ENCODE measurements around the gene EDAR. TPM values are rescaled to one million over a fixed set of nuclear protein-coding genes. Genes with fewer than 3 reads are reported as not detected.

The EDAR gene
- total and polyA plus RNA-seq, 8 donors: 0.93 to 1.1 TPM; not detected in 6

- H3K36me3 ChIP-seq: no peaks in the 10 kb centered on the region
- no peak for DNase-seq
- WGBS, 5 donors: 77 to 95% (median 82%) methylated on average over 4 to 5 of the region's 5 CpGs
- H3K4me3 ChIP-seq: no peak overlapping the region
- intact Hi-C loops (cut with DNase I; ENCODE audit: low total_unique reads): no loop called here
- H3K9me3 ChIP-seq: peaks cover 8 to 18% (median 14%) of the 10 kb centered on the region in 4 donors
- H3K27me3 ChIP-seq: peaks cover 0 to 4% (median 0%) of the 10 kb centered on the region in 3 donors
- no peak overlapping the region for H3K27ac ChIP-seq
- TF ChIP-seq POLR2A (IDR thresholded peaks at IDR 0.05) (no peak), CTCF (IDR thresholded peaks at IDR 0.05) (no peak), POLR2AphosphoS5 (IDR thresholded peaks at IDR 0.05) (no peak)
- no peaks in the 10 kb centered on the region for H3K4me1 ChIP-seq
Measured at GRCh38 chr2:108945969-108946368, 43.1 kb downstream of the EDAR start.

- Histone ChIP-seq H3K4me1 (no peaks in the 10 kb centered on the region), H3K9me3 (peaks cover 8 to 18% (median 14%) of the 10 kb centered on the region in 4 donors), H3K27ac (no peak overlapping the region), H3K27me3 (peaks cover 0 to 4% (median 0%) of the 10 kb centered on the region in 3 donors), H3K36me3 (no peaks in the 10 kb centered on the region), H3K4me3 (no peak overlapping the region)
- TF ChIP-seq POLR2AphosphoS5 (IDR thresholded peaks at IDR 0.05) (no peak), CTCF (IDR thresholded peaks at IDR 0.05) (no peak), POLR2A (IDR thresholded peaks at IDR 0.05) (no peak), EP300 (IDR thresholded peaks at IDR 0.05) (no peak)
- 69 to 84% (median 78%) methylated on average over 16 of the region's 16 CpGs for WGBS, 5 donors
- intact Hi-C loops (cut with DNase I; ENCODE audit: low total_unique reads): no loop called here
- DNase-seq: no peak
Measured at GRCh38 chr2:108944601-108945331, 44.3 kb downstream of the EDAR start.

- DNase-seq: no peak
- Histone ChIP-seq H3K4me3 (no peak overlapping the region), H3K27me3 (peaks cover 0 to 4% (median 0%) of the 10 kb centered on the region in 3 donors), H3K9me3 (peaks cover 8 to 18% (median 14%) of the 10 kb centered on the region in 4 donors), H3K4me1 (no peaks in the 10 kb centered on the region), H3K36me3 (no peaks in the 10 kb centered on the region), H3K27ac (no peak overlapping the region)
- intact Hi-C loops (cut with DNase I; ENCODE audit: low total_unique reads): no loop called here
- no peak for TF ChIP-seq POLR2A (IDR thresholded peaks at IDR 0.05)
- no peak for TF ChIP-seq EP300 (IDR thresholded peaks at IDR 0.05)
- TF ChIP-seq POLR2AphosphoS5 (IDR thresholded peaks at IDR 0.05): no peak
- WGBS, 5 donors: 28 to 63% (median 42%) methylated on average over 6 of the region's 6 CpGs
Measured at GRCh38 chr2:108943751-108944150, 45.3 kb downstream of the EDAR start.

GRCh38 chr2:108942888-108943287, 46.1 kb downstream of the EDAR start:
- Histone ChIP-seq H3K27ac (no peak overlapping the region), H3K4me3 (no peak overlapping the region), H3K4me1 (no peaks in the 10 kb centered on the region), H3K27me3 (peaks cover 0 to 4% (median 0%) of the 10 kb centered on the region in 3 donors), H3K36me3 (no peaks in the 10 kb centered on the region), H3K9me3 (peaks cover 8 to 17% (median 14%) of the 10 kb centered on the region in 4 donors)
- no peak for TF ChIP-seq POLR2A (IDR thresholded peaks at IDR 0.05)
- no peak for TF ChIP-seq CTCF (IDR thresholded peaks at IDR 0.05)
- TF ChIP-seq POLR2AphosphoS5 (IDR thresholded peaks at IDR 0.05): no peak
- no peak for TF ChIP-seq EP300 (IDR thresholded peaks at IDR 0.05)
- DNase-seq: peak in 1 of 2 donors; percentile 37
- intact Hi-C loops (cut with DNase I; ENCODE audit: low total_unique reads): no loop called here
- 80 to 89% (median 87%) methylated on average over 15 of the region's 15 CpGs for WGBS, 5 donors

Measured in stomach (tissue), 9 donors.